Naive thymus-derived CD8-positive, alpha-beta T cell (primary cell): ENCODE results near the gene ERGIC2. TPM values are rescaled to one million over a fixed set of nuclear protein-coding genes. Genes with fewer than 3 reads are reported as not detected.
"Not testable (repeated sequence)": the region's sequence is repeated elsewhere in the genome, so short reads cannot be mapped to it uniquely, and the experiment has no call there.

Source experiments
- ATAC-seq, 2 donors: fragments of 150-1000 bp; cut with Tn5 transposase in 1 of 2; sonication (Bioruptor Pico), chemical (Tn5 transposase) in 1 of 2; 1 replicate in 1 of 2; 2 replicates in 1 of 2; pipeline ENCODE4 v1.10.0; 2021; ENCODE audit warnings: mild to moderate bottlenecking in 2 of 2, moderate library complexity in 2 of 2
- POLR2A ChIA-PET: fragments of 350-600 bp; sonication (Branson Sonifier 250); formaldehyde crosslinking; loops from one replicate; lab custom pipeline; 2021; ENCODE audit warnings: antibody characterized with exemption; lab: Charles Lee
- DNase-seq, 10 donors: peaks; one replicate each; pipeline versions ENCODE4 v3.0.0 to v3.0.0-alpha.2; 2020 to 2022
- H3K27ac Mint-ChIP-seq, 10 donors: one replicate each; pipeline ENCODE4 v1.8.0; 2020 to 2022; ENCODE audit warnings: mild to moderate bottlenecking in 10 of 10, mixed read lengths in 10 of 10, moderate library complexity in 4 of 10, inconsistent platforms in 1 of 10
- H3K27me3 Mint-ChIP-seq, 5 donors: one replicate each; pipeline ENCODE4 v1.8.0; 2021 to 2022; ENCODE audit warnings: mixed read lengths in 5 of 5
- H3K36me3 Mint-ChIP-seq, 3 donors: one replicate each; pipeline ENCODE4 v1.8.0; 2020 to 2022; ENCODE audit warnings: mixed read lengths in 3 of 3, mild to moderate bottlenecking in 2 of 3, inconsistent platforms in 1 of 3
- H3K4me1 Mint-ChIP-seq, 4 donors: one replicate each; pipeline ENCODE4 v1.8.0; 2021 to 2022; ENCODE audit warnings: mixed read lengths in 4 of 4
- H3K4me3 Mint-ChIP-seq, 10 donors: one replicate each; pipeline ENCODE4 v1.8.0; 2020 to 2022; ENCODE audit warnings: mild to moderate bottlenecking in 10 of 10, mixed read lengths in 10 of 10, moderate library complexity in 6 of 10, inconsistent platforms in 1 of 10
- H3K9me3 Mint-ChIP-seq, 9 donors: one replicate each; pipeline ENCODE4 v1.8.0; 2020 to 2022; ENCODE audit warnings: mixed read lengths in 9 of 9, mild to moderate bottlenecking in 3 of 9, inconsistent platforms in 1 of 9, moderate library complexity in 1 of 9
- polyA plus RNA-seq, 3 donors: library from polyadenylated mRNA; unstranded; fragments of 300-500 nt; fragmentation: Illumina TruSeq; gene quantifications; one replicate each; pipeline ENCODE4 v1.2.3, GENCODE V29; 2021
- total RNA-seq, 8 experiments: library from RNA in 2 of 8; stranded (reverse) in 2 of 8; gene quantifications; one replicate each; pipeline ENCODE4 v1.2.3 and lab custom pipeline; 2021 to 2026

The ERGIC2 gene
- total and polyA plus RNA-seq, 5 experiments from 2014 or later: 51.3 to 76.9 (median 62.9) TPM

DNA sequence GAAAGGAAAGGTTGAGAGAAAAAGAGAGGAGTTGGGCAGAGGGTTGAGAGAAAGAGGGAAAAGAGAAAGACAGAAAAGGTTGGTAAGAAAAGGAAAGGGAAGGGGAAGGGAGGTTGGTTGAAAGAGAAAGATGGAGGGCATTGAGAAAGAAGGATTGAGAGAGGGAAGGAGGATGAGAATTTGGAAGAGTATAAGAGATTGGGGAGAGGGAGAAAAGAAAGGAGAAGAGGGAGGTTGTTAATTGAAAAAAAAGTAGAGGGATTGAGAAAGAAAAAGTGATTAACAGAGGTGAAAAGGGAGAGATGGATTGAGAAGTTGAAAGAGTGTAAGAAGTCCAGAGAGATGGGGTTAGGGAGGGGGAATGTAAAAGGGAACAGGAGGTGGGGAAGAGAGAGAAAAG is 21.5 kb upstream of the ERGIC2 start:
- peak overlapping the region in 1 of 10 donors; percentile 13 for H3K27ac Mint-ChIP-seq
- POLR2A ChIA-PET: no interaction called here
- H3K4me1 Mint-ChIP-seq: no peaks in the 10 kb centered on the region
- no peaks in the 10 kb centered on the region for H3K36me3 Mint-ChIP-seq
- DNase-seq (no peak), ATAC-seq (no peak)
- no peak overlapping the region for H3K4me3 Mint-ChIP-seq
- H3K9me3 Mint-ChIP-seq: peaks cover 0 to 6% (median 0%) of the 10 kb centered on the region in 9 donors
- H3K27me3 Mint-ChIP-seq: peaks cover 6 to 27% (median 13%) of the 10 kb centered on the region in 5 donors

DNA sequence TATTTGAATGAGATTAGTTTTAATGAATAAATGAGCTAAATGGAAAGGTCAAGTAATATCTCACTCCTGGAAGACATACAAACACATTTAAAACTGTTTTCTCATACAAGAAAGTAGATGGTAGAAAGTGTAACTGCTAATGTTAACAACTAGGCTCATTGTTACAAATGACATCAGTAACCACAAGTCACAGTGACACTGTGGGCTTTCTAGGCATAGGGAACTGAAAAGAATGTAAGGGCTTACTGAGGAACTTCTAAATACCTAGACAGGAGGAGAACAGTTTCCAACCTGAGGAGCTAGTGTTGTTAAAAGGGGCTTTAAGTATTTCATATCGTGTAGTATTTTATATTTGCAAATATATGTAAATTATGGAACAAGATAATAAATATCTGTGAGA is 17.5 kb upstream of the ERGIC2 start:
- Mint-ChIP-seq H3K36me3 (no peaks in the 10 kb centered on the region), H3K9me3 (no peaks in the 10 kb centered on the region), H3K4me3 (no peak overlapping the region), H3K4me1 (no peaks in the 10 kb centered on the region), H3K27ac (no peak overlapping the region), H3K27me3 (peaks cover 9 to 28% (median 13%) of the 10 kb centered on the region in 5 donors)
- POLR2A ChIA-PET: no interaction called here
- ATAC-seq: no peak
- DNase-seq: no peak

DNA sequence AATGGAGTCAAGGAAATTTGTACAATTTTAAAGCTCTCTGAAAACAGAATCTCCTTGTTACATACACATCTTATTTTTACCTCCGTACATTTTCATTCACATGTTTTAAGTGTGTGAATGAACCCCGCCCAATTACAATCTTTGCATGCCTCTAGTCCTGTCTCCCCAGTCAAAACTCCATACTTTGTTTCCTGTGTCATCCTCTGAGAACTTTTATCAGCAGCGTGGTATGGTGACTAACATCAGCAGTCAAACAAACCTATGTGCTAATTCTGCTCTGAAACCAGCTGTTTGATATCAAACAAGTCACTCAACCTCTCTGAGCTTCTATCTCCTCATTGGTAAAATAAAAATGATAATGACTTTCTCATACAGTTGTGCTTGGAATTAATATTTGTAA is 15.8 kb upstream of the ERGIC2 start:
- Mint-ChIP-seq H3K27ac (no peak overlapping the region), H3K9me3 (no peaks in the 10 kb centered on the region), H3K4me1 (no peaks in the 10 kb centered on the region), H3K4me3 (peak overlapping the region in 1 of 10 donors; percentile 7), H3K36me3 (no peaks in the 10 kb centered on the region), H3K27me3 (peaks cover 3 to 23% (median 9%) of the 10 kb centered on the region in 5 donors)
- DNase-seq (no peak), ATAC-seq (no peak)
- POLR2A ChIA-PET: no interaction called here

DNA sequence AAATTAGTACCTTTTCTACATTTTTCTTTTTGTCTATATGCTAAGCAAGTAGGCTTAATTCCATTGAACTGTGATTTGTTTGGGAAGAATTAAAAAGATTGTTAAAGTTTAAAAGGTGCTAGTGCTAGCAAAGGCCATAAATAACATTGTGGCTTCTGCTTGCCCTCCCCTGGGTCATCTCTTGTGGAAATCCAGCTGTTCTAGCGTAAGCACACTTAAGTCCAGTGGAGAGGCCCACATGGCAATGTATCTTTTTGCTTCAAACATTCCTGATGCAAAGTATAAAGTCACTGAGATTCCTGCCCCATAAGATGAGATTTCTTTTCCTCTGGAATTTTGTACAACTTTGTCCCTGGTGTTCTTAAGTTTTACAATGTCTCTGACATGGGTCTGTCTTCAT is 14.4 kb upstream of the ERGIC2 start:
- DNase-seq (no peak), ATAC-seq (no peak)
- peaks cover 3 to 18% (median 8%) of the 10 kb centered on the region in 5 donors for H3K27me3 Mint-ChIP-seq
- H3K9me3 Mint-ChIP-seq: peaks cover 0 to 6% (median 0%) of the 10 kb centered on the region in 9 donors
- peaks cover 0 to 6% (median 5%) of the 10 kb centered on the region in 3 donors for H3K36me3 Mint-ChIP-seq
- H3K4me1 Mint-ChIP-seq: peaks cover 5 to 11% (median 10%) of the 10 kb centered on the region in 4 donors
- POLR2A ChIA-PET: interaction anchor here (0.6 kb wide), 1 partner anchor 1202 kb away, joined by 4 read pairs; no protein-coding TSS in a partner anchor
- no peak overlapping the region for H3K27ac Mint-ChIP-seq
- H3K4me3 Mint-ChIP-seq: no peak overlapping the region

DNA sequence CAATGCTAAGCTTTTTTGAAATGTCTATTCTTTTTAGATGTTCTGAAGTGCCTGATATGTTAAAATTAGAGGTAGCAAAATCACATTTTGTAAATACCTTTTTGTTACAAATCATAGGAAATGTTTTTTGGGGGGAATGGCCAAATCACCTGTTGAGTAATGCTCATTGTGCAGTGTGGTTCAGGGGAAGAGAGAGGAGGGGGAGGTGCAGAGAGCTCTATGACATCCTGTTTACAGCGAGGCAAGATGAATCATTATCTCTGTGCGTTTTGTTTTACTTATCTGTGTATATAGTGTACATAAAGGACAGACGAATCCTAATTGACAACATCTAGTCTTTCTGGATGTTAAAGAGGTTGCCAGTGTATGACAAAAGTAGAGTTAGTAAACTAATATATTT is 9.4 kb upstream of the ERGIC2 start:
- not testable (repeated sequence) for H3K9me3 Mint-ChIP-seq, H3K36me3 Mint-ChIP-seq, H3K27me3 Mint-ChIP-seq
- peak overlapping the region; percentile 7 to 95 (median 90) for H3K27ac Mint-ChIP-seq
- POLR2A ChIA-PET: interaction anchor here (1.9 kb wide), 1 partner anchor 10 kb away, joined by 15 read pairs; the partner anchor contains the start of gene ERGIC2
- DNase-seq: peak in 6 of 10 donors; percentile 9 to 50 (median 27)
- peaks cover 9 to 17% (median 16%) of the 10 kb centered on the region in 4 donors for H3K4me1 Mint-ChIP-seq
- H3K4me3 Mint-ChIP-seq: peak overlapping the region; percentile 24 to 86 (median 60)
- peak; percentile 82 to 90 for ATAC-seq

DNA sequence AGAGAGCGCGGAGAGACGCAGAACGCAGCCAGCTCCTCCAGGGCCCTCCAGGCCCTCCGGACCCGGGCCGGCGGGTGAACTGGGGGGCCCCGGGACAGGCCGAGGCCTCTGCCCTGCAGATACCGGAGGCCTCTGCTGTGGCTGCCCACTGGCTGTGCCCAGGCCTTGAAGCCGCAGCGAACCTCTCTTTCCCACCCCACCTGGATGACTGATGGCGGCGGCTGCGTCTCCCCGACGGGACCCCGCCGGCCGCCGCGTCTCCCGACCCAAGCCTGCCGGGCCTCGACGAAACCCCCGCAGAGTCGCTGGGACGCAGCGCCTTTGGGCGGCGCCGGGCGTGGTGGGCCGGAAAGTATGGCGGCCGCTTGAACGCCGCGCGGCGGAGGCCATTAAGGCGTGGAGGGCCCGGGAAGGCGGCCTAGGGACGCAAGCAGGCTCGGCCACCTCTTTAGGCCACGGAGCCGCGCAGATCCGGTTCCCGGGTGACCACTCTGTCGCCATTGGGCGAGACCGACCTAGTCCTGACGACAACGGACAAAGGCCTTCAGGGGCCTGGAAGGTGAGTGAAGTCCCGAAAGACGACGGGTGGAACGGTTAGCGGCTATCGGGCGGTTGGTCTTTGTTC is 8.4 kb upstream of the ERGIC2 start:
- Mint-ChIP-seq H3K27ac (peak overlapping the region in 7 of 10 donors; percentile 86 to 94 (median 90)), H3K4me1 (peaks cover 9 to 17% (median 16%) of the 10 kb centered on the region in 4 donors), H3K36me3 (peaks cover 0 to 6% (median 5%) of the 10 kb centered on the region in 3 donors), H3K9me3 (peaks cover 0 to 6% (median 0%) of the 10 kb centered on the region in 9 donors), H3K4me3 (peak overlapping the region in 5 of 10 donors; percentile 6 to 86 (median 80)), H3K27me3 (peaks cover 0 to 3% (median 0%) of the 10 kb centered on the region in 5 donors)
- DNase-seq (peak in 1 of 10 donors; percentile 19), ATAC-seq (peak in 1 of 2 donors; percentile 69)
- POLR2A ChIA-PET: interaction anchor here (1.9 kb wide), 1 partner anchor 9 kb away, joined by 15 read pairs; the partner anchor contains the start of gene ERGIC2

DNA sequence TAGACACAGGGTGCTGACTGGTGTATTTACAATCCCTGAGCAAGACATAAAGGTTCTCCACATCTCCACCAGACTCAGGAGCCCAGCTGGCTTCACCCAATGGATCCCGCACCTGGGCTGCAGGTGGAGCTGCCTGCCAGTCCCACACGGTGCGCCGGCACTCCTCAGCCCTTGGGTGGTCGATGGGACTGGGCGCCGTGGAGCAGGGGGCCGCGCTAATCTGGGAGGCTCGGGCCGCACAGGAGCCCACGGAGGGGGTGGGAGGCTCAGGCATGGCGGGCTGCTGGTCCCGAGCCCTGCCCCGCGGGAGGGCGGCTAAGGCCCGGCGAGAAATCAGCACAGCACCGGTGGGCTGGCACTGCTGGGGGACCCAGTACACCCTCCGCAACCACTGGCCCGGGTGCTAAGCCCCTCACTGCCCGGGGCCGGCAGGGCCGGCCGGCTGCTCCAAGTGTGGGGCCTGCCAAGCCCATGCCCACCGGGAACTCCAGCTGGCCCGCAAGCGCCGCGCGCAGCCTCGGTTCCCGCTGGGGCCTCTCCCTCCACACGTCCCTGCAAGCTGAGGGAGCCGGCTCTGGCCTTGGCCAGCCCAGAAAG is 5.2 kb upstream of the ERGIC2 start:
- H3K27me3 Mint-ChIP-seq, POLR2A ChIA-PET, ATAC-seq, H3K9me3 Mint-ChIP-seq, H3K4me3 Mint-ChIP-seq, H3K36me3 Mint-ChIP-seq, DNase-seq: not testable (repeated sequence)
- Mint-ChIP-seq H3K4me1 (peaks cover 11 to 27% (median 22%) of the 10 kb centered on the region in 4 donors), H3K27ac (peak overlapping the region in 1 of 10 donors; percentile 9)

DNA sequence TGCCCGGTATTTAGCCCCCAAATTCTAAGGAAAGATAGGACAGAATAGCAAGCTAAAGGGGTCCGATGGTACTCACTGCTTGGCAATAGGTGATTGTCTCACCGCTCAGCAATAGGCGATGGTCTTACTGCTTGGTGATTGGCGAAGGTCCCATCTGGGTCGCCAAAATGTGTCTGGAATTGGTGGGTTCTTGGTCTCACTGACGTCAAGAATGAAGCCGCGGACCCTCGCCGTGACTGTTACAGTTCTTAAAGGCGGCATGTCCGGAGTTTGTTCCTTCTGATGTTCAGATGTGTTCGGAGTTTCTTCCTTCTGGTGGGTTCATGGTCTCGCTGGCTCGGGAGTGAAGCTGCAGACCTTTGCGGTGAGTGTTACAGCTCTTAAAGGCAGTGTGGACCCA is 4.2 kb upstream of the ERGIC2 start:
- H3K9me3 Mint-ChIP-seq, H3K27me3 Mint-ChIP-seq, ATAC-seq, POLR2A ChIA-PET, H3K4me3 Mint-ChIP-seq, DNase-seq, H3K36me3 Mint-ChIP-seq: not testable (repeated sequence)
- Mint-ChIP-seq H3K4me1 (peaks cover 9 to 22% (median 18%) of the 10 kb centered on the region in 4 donors), H3K27ac (peak overlapping the region in 1 of 10 donors; percentile 15)

DNA sequence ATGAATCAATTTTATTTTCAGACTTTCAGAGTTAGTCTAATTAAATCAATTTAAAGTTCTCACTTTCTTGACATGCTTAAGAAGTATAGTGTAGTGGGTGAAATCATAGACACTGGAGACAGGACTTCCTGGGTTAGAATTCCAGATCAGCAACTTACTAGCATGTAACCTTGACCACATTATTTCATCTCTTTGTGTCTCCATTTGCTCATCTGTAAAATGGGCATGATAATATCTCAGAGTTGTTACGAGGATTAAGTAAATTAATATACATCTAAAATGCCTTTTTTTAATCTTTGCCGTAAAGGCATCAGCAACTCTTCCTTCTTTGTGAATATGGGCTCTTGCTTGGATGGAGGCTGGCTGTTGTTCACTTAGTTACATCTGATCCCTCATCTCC is 1.3 kb upstream of the ERGIC2 start:
- Mint-ChIP-seq H3K4me3 (peak overlapping the region in 9 of 10 donors; percentile 91 to 98 (median 93)), H3K27ac (peak overlapping the region; percentile 95 to 98 (median 98)), H3K4me1 (peaks cover 9 to 43% (median 36%) of the 10 kb centered on the region in 4 donors), H3K27me3 (peaks cover 0 to 3% (median 0%) of the 10 kb centered on the region in 5 donors), H3K9me3 (no peaks in the 10 kb centered on the region), H3K36me3 (peaks cover 0 to 5% (median 0%) of the 10 kb centered on the region in 3 donors)
- ATAC-seq (no peak), DNase-seq (no peak)
- POLR2A ChIA-PET: no interaction called here

DNA sequence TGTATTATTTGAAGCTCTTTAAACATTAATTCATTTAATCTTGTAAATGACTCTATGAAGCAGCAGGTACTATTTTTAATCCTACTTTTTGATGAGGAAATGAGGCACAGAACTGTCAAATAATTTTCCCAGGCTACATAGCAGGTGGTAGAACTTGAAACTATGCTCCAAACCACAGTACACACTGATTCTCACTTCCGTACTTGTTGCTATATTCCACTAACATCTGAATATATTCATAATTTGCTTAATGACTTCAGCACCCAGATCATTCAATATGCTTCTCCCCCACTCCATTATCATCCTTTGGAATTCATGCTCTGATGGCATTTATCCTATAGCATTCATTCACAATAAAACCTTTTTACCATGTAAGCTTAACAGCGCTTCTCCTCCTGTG is 4.9 kb downstream of the ERGIC2 start:
- POLR2A ChIA-PET: no interaction called here
- Mint-ChIP-seq H3K27ac (peak overlapping the region in 2 of 10 donors; percentile 4 to 19), H3K4me3 (no peak overlapping the region)

DNA sequence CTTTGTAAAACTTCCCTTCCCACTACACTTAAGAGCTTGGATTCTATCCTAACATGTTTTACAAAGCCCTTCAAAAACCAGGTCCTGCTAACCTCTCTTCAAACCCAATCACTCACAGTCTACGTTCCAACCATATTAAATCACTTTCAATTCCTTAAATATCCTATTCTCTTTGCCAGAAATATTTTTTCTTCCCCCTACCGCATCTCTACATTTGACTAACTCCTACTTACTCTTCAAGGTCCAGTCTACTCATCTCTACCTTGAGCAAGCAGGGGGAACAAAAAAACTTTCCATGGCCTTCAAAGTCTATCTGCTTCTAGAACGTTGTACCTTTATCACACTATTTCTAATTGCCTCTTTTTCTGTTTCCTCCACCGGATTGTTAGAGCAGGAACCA is 6.1 kb downstream of the ERGIC2 start:
- Mint-ChIP-seq H3K4me1 (peaks cover 12 to 42% (median 41%) of the 10 kb centered on the region in 4 donors), H3K36me3 (peaks cover 0 to 29% (median 5%) of the 10 kb centered on the region in 3 donors), H3K9me3 (no peaks in the 10 kb centered on the region), H3K4me3 (no peak overlapping the region), H3K27me3 (no peaks in the 10 kb centered on the region), H3K27ac (no peak overlapping the region)
- DNase-seq (no peak), ATAC-seq (no peak)
- POLR2A ChIA-PET: no interaction called here

More for the DNA sequence above, 4.9 kb downstream of the ERGIC2 start:
- Mint-ChIP-seq H3K36me3 (peaks cover 0 to 22% (median 5%) of the 10 kb centered on the region in 3 donors), H3K4me1 (peaks cover 16 to 50% (median 48%) of the 10 kb centered on the region in 4 donors), H3K9me3 (no peaks in the 10 kb centered on the region), H3K27me3 (no peaks in the 10 kb centered on the region)
- ATAC-seq (no peak), DNase-seq (no peak)

DNA sequence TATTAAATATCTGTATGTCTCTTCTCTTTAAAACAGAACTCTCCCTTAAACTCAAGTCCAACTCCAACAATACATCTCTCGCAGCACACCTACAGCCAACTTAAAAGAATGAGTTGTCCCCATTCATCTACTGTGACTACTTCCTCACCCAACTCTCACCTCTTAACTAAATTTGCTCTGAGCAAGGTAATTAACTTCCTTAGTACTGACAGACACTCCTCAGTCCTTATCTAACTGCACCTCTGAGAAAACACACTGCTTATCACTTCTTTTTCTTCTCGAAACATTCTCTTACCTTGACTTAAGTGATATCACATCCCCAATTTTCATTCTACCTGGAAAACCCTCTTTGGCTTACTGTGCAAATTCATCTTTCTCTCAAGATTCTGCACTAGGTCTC is 7.0 kb downstream of the ERGIC2 start:
- H3K27me3 Mint-ChIP-seq: no peaks in the 10 kb centered on the region
- POLR2A ChIA-PET: no interaction called here
- no peaks in the 10 kb centered on the region for H3K9me3 Mint-ChIP-seq
- H3K27ac Mint-ChIP-seq: no peak overlapping the region
- no peak overlapping the region for H3K4me3 Mint-ChIP-seq
- peaks cover 0 to 36% (median 5%) of the 10 kb centered on the region in 3 donors for H3K36me3 Mint-ChIP-seq
- H3K4me1 Mint-ChIP-seq: peaks cover 11 to 34% (median 32%) of the 10 kb centered on the region in 4 donors
- DNase-seq (no peak), ATAC-seq (no peak)

DNA sequence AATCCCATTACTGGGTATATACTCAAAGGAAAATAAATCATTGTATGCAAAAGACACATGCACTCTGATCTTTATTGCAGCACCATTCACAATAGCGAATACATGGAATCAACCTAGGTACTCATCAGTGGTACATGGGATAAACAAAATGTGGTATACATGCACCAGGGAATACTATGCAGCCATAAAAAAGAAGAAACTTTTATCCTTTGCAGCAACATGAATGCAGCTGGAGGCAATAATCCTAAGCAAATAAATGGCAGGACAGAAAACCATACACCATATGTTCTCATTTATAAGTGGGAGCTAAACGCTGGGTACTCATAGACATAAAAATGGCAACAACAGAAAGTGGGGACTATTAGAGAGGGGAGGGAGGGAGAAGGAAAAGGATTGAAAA is 15.9 kb downstream of the ERGIC2 start:
- no peaks in the 10 kb centered on the region for H3K27me3 Mint-ChIP-seq
- H3K4me1 Mint-ChIP-seq: peaks cover 1 to 22% (median 6%) of the 10 kb centered on the region in 4 donors
- POLR2A ChIA-PET: interaction anchor here (1.2 kb wide), 1 partner anchor 16 kb away, joined by 4 read pairs; the partner anchor contains the start of gene ERGIC2
- no peak for DNase-seq
- ATAC-seq: no peak
- peak overlapping the region in 1 of 10 donors; percentile 35 for H3K27ac Mint-ChIP-seq
- peaks cover 0 to 4% (median 0%) of the 10 kb centered on the region in 9 donors for H3K9me3 Mint-ChIP-seq
- H3K4me3 Mint-ChIP-seq: no peak overlapping the region
- peaks cover 10 to 73% (median 36%) of the 10 kb centered on the region in 3 donors for H3K36me3 Mint-ChIP-seq
